ENCODE data around the gene FAM110A. TPM values are rescaled to one million over a fixed set of nuclear protein-coding genes. Genes with fewer than 3 reads are reported as not detected.
"Not testable (repeated sequence)": the region's sequence is repeated elsewhere in the genome, so short reads cannot be mapped to it uniquely, and the experiment has no call there.

The FAM110A gene
- polyA plus RNA-seq, 1 experiment: 1.9 TPM

DNA sequence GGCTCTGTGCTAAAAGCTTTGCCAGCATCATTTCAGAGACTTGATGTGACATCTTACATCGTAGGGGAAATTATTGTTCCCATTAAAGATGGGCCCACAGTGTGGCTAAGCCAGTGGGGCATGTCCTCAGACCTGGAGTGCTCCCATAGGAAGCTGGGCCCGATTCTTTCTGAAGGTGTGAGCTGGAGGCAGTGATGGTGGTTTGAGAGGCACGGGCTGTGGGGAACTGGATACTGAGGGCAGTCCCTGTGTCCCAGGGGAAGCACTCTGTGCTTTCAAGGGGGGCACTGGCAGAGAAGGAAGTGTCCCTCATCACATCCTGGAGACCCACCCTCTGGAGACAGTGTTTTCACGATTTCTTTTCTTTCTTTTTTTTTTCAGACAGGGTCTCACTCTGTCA, 8.6 kb upstream of the FAM110A start:
- ChIA-PET CTCF (interaction anchor here (0.6 to 1.1 kb wide), 2 partner anchors 131 to 132 kb away, joined by 3 read pairs; no protein-coding TSS in a partner anchor), POLR2A (no interaction called here)
- no peak overlapping the region for H3K4me3 ChIP-seq (ENCODE audit: low read depth, low read length)
- no peak for DNase-seq (ENCODE audit: low read depth, low spot score)
- TF ChIP-seq, protein P1, sequence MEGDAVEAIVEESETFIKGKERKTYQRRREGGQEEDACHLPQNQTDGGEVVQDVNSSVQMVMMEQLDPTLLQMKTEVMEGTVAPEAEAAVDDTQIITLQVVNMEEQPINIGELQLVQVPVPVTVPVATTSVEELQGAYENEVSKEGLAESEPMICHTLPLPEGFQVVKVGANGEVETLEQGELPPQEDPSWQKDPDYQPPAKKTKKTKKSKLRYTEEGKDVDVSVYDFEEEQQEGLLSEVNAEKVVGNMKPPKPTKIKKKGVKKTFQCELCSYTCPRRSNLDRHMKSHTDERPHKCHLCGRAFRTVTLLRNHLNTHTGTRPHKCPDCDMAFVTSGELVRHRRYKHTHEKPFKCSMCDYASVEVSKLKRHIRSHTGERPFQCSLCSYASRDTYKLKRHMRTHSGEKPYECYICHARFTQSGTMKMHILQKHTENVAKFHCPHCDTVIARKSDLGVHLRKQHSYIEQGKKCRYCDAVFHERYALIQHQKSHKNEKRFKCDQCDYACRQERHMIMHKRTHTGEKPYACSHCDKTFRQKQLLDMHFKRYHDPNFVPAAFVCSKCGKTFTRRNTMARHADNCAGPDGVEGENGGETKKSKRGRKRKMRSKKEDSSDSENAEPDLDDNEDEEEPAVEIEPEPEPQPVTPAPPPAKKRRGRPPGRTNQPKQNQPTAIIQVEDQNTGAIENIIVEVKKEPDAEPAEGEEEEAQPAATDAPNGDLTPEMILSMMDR (IDR thresholded peaks at IDR 0.05; ENCODE audit: low read depth, low read length): no peak
- no peaks in the 10 kb centered on the region for H3K27me3 ChIP-seq (ENCODE audit: control insufficient read depth, insufficient read depth, low read length)
- no peak overlapping the region for H3K27ac ChIP-seq (ENCODE audit: low read depth, low read length)
- H3K9me3 ChIP-seq (ENCODE audit: control insufficient read depth, insufficient read depth, low read length): no peaks in the 10 kb centered on the region; the same call in 1 of the 2 replicates

DNA sequence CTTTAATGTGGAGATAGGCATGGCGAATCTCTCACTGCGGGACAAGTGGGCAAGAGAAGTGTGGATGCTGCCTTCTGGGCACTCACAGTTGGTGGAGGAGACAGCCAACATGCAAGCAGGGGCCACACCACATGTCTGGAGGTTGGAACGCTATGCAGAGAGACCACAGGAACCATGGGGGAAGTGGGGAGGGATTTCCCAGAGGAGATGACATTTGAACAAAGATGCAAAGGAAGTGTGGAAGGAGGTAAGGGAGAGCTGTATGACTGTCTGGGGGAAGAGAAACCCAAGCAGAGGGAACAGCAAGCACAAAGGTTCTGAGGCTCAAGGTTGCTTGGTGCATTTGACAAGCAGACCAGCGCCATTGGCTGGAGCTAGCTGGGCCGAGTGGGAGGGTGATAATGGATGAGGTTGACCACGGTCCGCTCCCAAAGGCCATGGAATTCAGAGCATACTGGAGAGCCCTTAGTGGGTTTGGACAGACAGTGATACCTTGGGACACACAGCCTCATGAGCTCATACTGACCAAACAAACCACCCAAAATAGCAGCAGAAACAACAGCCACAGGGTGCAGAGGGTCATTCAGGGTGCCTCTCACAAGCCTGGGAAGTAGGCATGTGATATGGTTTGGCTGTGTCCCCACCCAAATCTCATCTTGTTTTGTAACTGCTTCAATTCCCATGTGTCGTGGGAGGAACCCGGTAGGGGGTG, 7.6 kb upstream of the FAM110A start:
- ChIA-PET POLR2A (no interaction called here), CTCF (interaction anchor here (2.3 to 2.5 kb wide), 2 partner anchors 10 to 130 kb away, joined by 5 to 6 read pairs; no protein-coding TSS in a partner anchor)
- Histone ChIP-seq H3K27ac (ENCODE audit: low read depth, low read length) (no peak overlapping the region), H3K27me3 (ENCODE audit: control insufficient read depth, insufficient read depth, low read length) (no peaks in the 10 kb centered on the region), H3K9me3 (ENCODE audit: control insufficient read depth, insufficient read depth, low read length) (no peaks in the 10 kb centered on the region; the same call in 1 of the 2 replicates), H3K4me3 (ENCODE audit: low read depth, low read length) (no peak overlapping the region)
- TF ChIP-seq, protein P1 (IDR thresholded peaks at IDR 0.05; ENCODE audit: low read depth, low read length): no peak
- DNase-seq (ENCODE audit: low read depth, low spot score): no peak

DNA sequence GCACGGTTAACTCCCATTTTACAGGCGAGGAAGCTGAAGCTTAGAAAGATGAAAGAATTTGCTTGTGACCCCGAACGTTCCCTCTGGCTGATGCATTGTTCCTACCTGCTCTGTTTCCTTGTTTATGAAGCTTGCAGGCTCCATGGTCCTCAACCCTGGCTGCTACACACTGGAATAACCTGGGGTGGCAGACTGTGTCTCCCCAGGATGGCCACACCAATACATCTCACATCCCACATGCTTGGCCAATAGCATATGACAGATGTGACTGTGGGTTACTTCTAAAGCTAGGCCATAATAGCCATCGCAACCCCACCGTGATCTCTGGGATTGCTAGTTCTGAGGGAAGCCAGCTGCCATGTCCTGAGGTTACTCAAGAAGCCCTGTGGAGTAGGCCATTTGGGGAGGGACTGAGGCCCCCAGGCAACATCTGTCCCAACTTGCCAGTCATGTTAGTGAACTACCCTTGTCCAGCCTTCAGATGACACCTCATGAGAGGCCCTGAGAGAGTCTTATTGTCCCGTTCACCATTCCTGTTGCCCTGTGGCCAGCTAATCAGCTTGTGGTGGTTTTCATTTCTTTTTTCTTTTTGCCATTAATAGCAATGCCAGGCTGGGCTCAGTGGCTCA, 6.7 kb upstream of the FAM110A start:
- H3K27me3 ChIP-seq (ENCODE audit: control insufficient read depth, insufficient read depth, low read length): no peaks in the 10 kb centered on the region
- H3K9me3 ChIP-seq (ENCODE audit: control insufficient read depth, insufficient read depth, low read length): no peaks in the 10 kb centered on the region; the same call in 1 of the 2 replicates
- no peak overlapping the region for H3K27ac ChIP-seq (ENCODE audit: low read depth, low read length)
- TF ChIP-seq, protein P1 (IDR thresholded peaks at IDR 0.05; ENCODE audit: low read depth, low read length): no peak
- DNase-seq (ENCODE audit: low read depth, low spot score): no peak
- ChIA-PET CTCF (interaction anchor here (1.0 to 2.5 kb wide), 4 partner anchors 8 to 130 kb away, joined by 4 to 6 read pairs (median 5); no protein-coding TSS in a partner anchor), POLR2A (no interaction called here)
- no peak overlapping the region for H3K4me3 ChIP-seq (ENCODE audit: low read depth, low read length)

DNA sequence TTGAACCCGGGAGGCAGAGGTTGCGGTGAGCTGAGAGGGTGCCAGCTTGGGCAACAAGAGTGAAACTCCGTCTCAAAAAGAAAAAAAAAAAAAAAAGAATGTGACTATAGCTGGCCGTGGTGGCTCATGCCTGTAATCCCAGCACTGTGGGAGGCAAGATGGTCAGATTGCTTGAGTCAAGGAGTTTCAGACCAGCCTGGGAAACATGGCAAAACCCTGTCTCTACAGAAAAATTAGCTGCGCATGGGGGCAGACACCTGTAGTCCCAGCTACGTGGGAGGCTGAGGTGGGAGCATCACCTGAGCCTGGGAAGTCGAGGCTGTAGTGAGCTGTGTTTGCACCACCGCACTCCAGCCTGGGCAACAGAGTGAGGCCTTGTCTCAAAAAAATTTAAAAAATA, 5.5 kb upstream of the FAM110A start:
- H3K4me3 ChIP-seq (ENCODE audit: low read depth, low read length); DNase-seq (ENCODE audit: low read depth, low spot score); H3K27me3 ChIP-seq (ENCODE audit: control insufficient read depth, insufficient read depth, low read length); POLR2A ChIA-PET; H3K9me3 ChIP-seq (ENCODE audit: control insufficient read depth, insufficient read depth, low read length); H3K27ac ChIP-seq (ENCODE audit: low read depth, low read length): not testable (repeated sequence)
- CTCF ChIA-PET: interaction anchor here (0.6 to 2.3 kb wide), 5 partner anchors 9 to 128 kb away, joined by 3 to 8 read pairs (median 5); no protein-coding TSS in a partner anchor

DNA sequence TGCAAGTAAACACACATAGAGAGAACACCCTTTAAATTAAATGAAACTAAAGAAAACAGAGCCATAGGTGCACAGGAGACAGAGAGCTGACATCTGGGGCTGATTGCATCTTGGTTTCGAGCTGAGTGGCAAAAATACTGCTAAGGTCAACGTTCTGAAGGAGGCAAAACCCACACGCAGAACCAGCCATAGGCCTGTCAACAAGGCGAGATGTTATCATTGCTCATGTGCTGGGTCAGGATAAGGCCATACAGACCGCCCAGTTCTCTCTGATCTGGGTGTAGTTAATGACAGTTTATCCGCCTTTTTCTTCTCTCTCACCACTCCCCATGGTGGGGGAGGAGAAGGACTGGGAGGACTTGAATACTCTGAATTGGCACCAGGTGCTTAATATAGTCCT, 4.5 kb upstream of the FAM110A start:
- TF ChIP-seq, protein P1 (IDR thresholded peaks at IDR 0.05; ENCODE audit: low read depth, low read length): no peak
- no peak for DNase-seq (ENCODE audit: low read depth, low spot score)
- CTCF ChIA-PET: interaction anchor here (1.5 kb wide), 1 partner anchor 12 kb away, joined by 4 read pairs; no protein-coding TSS in a partner anchor
- Histone ChIP-seq H3K4me3 (ENCODE audit: low read depth, low read length) (no peak overlapping the region), H3K9me3 (ENCODE audit: control insufficient read depth, insufficient read depth, low read length) (no peaks in the 10 kb centered on the region; the same call in 1 of the 2 replicates), H3K27ac (ENCODE audit: low read depth, low read length) (no peak overlapping the region), H3K27me3 (ENCODE audit: control insufficient read depth, insufficient read depth, low read length) (no peaks in the 10 kb centered on the region)
- POLR2A ChIA-PET: no interaction called here

Measured in AG04450 (cell line).